Keratinocyte (primary cell): ENCODE measurements around the gene B4GALT2. TPM values are rescaled to one million over a fixed set of nuclear protein-coding genes. Genes with fewer than 3 reads are reported as not detected.

Experiments used
- DNase-seq: peaks from one replicate; pipeline ENCODE4 v3.0.0-alpha.2; 2011; ENCODE audit warnings: low read depth, missing footprints, low spot score
- FAIRE-seq: peaks from 2 replicates; lab custom pipeline; 2011; peaks lifted over from hg19 to GRCh38; lab: Jason Lieb, UNC
- H2AFZ ChIP-seq: 2 replicates; pipeline ENCODE4 v1.6.0; 2012; ENCODE audit warnings: low read length, control low read depth, inconsistent platforms; ENCODE audit not compliant: control insufficient read depth
- H3K27ac ChIP-seq: 2 replicates; pipeline ENCODE4 v1.5.1; 2011; ENCODE audit warnings: low read length; ENCODE audit not compliant: control insufficient read depth, insufficient read depth
- H3K27me3 ChIP-seq: 3 replicates; pipeline ENCODE4 v1.6.0; 2011; ENCODE audit warnings: low read length; ENCODE audit not compliant: control insufficient read depth, insufficient read depth; ENCODE audit errors: extremely low read depth
- H3K36me3 ChIP-seq, 2 experiments: 2 replicates in 1 of 2; 3 replicates in 1 of 2; pipeline ENCODE4 v1.5.1; 2011; ENCODE audit warnings: low read length in 2 of 2, mild to moderate bottlenecking in 1 of 2; ENCODE audit not compliant: control insufficient read depth in 2 of 2, insufficient read depth in 2 of 2; ENCODE audit errors: extremely low read depth in 1 of 2
- H3K4me1 ChIP-seq: 3 replicates; pipeline ENCODE4 v1.5.1; 2011; ENCODE audit warnings: low read length; ENCODE audit not compliant: control insufficient read depth, insufficient read depth; ENCODE audit errors: extremely low read depth
- H3K4me2 ChIP-seq: 3 replicates; pipeline ENCODE4 v1.6.0; 2011; ENCODE audit warnings: low read depth, low read length; ENCODE audit not compliant: control insufficient read depth, insufficient read depth; ENCODE audit errors: extremely low read depth
- H3K4me3 ChIP-seq, 3 experiments: fragments of 200-600 bp in 1 of 3; sonication (generic) in 1 of 3; 2 replicates in 2 of 3; 3 replicates in 1 of 3; pipeline ENCODE4 v1.5.1; 2011 to 2016; ENCODE audit warnings: low read length in 3 of 3, mild to moderate bottlenecking in 3 of 3, control low read depth in 2 of 3, inconsistent platforms in 1 of 3, low read depth in 1 of 3, mixed read lengths in 1 of 3, mixed run types in 1 of 3, moderate library complexity in 1 of 3; ENCODE audit not compliant: control insufficient read depth in 2 of 3, insufficient read depth in 2 of 3; ENCODE audit errors: extremely low read depth in 1 of 3
- H3K79me2 ChIP-seq: 2 replicates; pipeline ENCODE4 v1.6.0; 2012; ENCODE audit warnings: low read length; ENCODE audit not compliant: control insufficient read depth, insufficient read depth
- H3K9ac ChIP-seq: 3 replicates; pipeline ENCODE4 v1.6.0; 2011; ENCODE audit warnings: low read length; ENCODE audit not compliant: control insufficient read depth, insufficient read depth; ENCODE audit errors: extremely low read depth
- H3K9me1 ChIP-seq: 3 replicates; pipeline ENCODE4 v1.6.0; 2011; ENCODE audit warnings: low read length; ENCODE audit not compliant: control insufficient read depth, insufficient read depth; ENCODE audit errors: extremely low read depth
- H3K9me3 ChIP-seq: 2 replicates; pipeline ENCODE4 v1.5.1; 2012; ENCODE audit warnings: low read depth, low read length; ENCODE audit not compliant: control insufficient read depth
- H4K20me1 ChIP-seq: 3 replicates; pipeline ENCODE4 v1.6.0; 2011; ENCODE audit warnings: low read length; ENCODE audit not compliant: control insufficient read depth, insufficient read depth; ENCODE audit errors: extremely low read depth
- EZH2 ChIP-seq: IDR thresholded peaks from one replicate; pipeline ENCODE4 v1.6.1; 2012; ENCODE audit warnings: inconsistent platforms, mild to moderate bottlenecking, low read length, moderate library complexity
- dilution Hi-C: fragments of 300-500 bp; cut with MboI; formaldehyde crosslinking; loops from one replicate; pipeline ENCODE4 v1.7.0; 2020; ENCODE audit warnings: low sequenced_read_pairs; ENCODE audit not compliant: extremely low pct_ligation_motif_present
- polyA plus RNA-seq, 5 experiments: library from polyadenylated mRNA; depleted of rRNA in 3 of 5; stranded (reverse) in 3 of 5; stranded (forward) in 1 of 5; unstranded in 1 of 5; fragments of >200 nt; gene quantifications; 1 replicate in 1 of 5; 2 replicates in 3 of 5; 3 replicates in 1 of 5; pipeline versions ENCODE4 v1.2.1 to v1.2.3, GENCODE V29; 2011 to 2012; ENCODE audit warnings: missing spikeins in 2 of 5, low read depth in 1 of 5, low replicate concordance in 1 of 5
- TF ChIP-seq, protein P1 (sequence below), 3 experiments: IDR thresholded peaks in 1 of 3; conservative IDR thresholded peaks in 1 of 3; optimal IDR thresholded peaks in 1 of 3; 2 replicates in 2 of 3; 3 replicates in 1 of 3; pipeline versions ENCODE3 to v1.5.1; 2011; ENCODE audit warnings: low read length in 3 of 3, mild to moderate bottlenecking in 3 of 3, moderate library complexity in 2 of 3, control low read depth in 1 of 3, inconsistent platforms in 1 of 3; ENCODE audit not compliant: insufficient read depth in 2 of 3; ENCODE audit errors: extremely low read depth in 1 of 3

B4GALT2 gene
- polyA plus RNA-seq, 1 donor (not counting 4 experiments of a cell fraction or from before 2014, with no cell fraction given) = 39.6 TPM

DNA sequence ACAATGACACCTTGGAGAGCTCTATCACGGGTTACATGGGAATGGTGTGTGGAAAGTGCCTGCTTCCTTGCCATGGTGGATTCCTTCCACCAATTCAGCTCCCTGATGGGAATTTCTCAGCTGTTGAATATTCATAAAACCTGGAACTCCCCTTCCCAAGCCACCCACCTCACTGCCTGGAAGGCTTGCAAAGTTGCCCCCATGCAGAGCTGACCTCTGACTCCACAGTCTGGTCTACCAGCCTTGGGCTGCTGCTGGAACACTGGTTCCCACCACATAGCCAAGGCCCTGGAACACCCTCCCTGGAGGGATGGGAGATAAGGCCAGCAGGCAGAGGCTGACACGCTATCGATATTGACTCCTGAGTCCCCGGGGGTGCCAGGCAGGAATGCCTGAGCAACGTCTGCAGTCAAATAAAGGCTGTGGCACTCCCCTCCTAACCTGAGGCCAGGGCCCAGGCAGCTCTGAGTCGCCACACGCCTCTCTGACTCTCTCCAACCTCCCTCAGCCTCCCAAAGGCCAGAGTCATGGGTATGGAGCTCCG lies 21.2 kb downstream of the B4GALT2 start:
- Histone ChIP-seq H3K4me1 (no peaks in the 10 kb centered on the region), H3K9ac (no peak overlapping the region), H3K36me3 (peaks cover 2 to 3% of the 10 kb centered on the region in 2 experiments), H3K9me3 (no peaks in the 10 kb centered on the region), H3K79me2 (no peaks in the 10 kb centered on the region), H3K4me3 (no peak overlapping the region), H3K27me3 (no peaks in the 10 kb centered on the region), H3K9me1 (no peaks in the 10 kb centered on the region), H4K20me1 (no peaks in the 10 kb centered on the region), H3K27ac (no peak overlapping the region), H3K4me2 (no peak overlapping the region), H2AFZ (no peak overlapping the region)
- FAIRE-seq (no peak), DNase-seq (no peak)
- dilution Hi-C loops = no loop called here
- no peak for TF ChIP-seq EZH2
- TF ChIP-seq, protein P1, sequence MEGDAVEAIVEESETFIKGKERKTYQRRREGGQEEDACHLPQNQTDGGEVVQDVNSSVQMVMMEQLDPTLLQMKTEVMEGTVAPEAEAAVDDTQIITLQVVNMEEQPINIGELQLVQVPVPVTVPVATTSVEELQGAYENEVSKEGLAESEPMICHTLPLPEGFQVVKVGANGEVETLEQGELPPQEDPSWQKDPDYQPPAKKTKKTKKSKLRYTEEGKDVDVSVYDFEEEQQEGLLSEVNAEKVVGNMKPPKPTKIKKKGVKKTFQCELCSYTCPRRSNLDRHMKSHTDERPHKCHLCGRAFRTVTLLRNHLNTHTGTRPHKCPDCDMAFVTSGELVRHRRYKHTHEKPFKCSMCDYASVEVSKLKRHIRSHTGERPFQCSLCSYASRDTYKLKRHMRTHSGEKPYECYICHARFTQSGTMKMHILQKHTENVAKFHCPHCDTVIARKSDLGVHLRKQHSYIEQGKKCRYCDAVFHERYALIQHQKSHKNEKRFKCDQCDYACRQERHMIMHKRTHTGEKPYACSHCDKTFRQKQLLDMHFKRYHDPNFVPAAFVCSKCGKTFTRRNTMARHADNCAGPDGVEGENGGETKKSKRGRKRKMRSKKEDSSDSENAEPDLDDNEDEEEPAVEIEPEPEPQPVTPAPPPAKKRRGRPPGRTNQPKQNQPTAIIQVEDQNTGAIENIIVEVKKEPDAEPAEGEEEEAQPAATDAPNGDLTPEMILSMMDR (optimal IDR thresholded peaks at IDR 0.05 in 1 of 3, IDR thresholded peaks at IDR 0.05 in 1 of 3, conservative IDR thresholded peaks at IDR 0.05 in 1 of 3; ENCODE audit: extremely low read depth in 1 of 3, insufficient read depth in 2 of 3, low read length in 3 of 3) = no peak

DNA sequence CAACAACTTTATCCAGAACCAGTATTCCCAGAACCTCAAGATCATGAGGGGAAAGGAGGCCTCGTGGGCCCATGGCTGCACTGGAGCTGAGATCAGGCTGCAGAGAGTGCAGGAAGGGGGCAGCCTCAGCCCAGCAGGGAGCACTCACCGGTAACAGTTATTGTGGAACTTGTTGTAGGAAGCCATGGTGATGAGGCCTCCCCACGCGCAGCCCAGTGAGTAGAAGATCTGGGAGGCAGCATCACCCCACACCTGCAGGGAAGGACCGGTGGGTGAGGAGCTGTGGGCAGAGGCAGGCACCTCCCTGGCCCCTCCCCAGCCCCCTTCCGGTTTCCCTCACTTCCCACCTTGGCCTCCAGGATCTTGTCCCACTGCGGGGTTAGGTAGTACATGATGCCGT lies 23.2 kb downstream of the B4GALT2 start:
- Histone ChIP-seq H3K4me1 (no peaks in the 10 kb centered on the region), H3K4me3 (no peak overlapping the region), H3K9me3 (no peaks in the 10 kb centered on the region), H3K9me1 (no peaks in the 10 kb centered on the region), H3K27ac (no peak overlapping the region), H4K20me1 (no peaks in the 10 kb centered on the region), H3K4me2 (no peak overlapping the region), H3K27me3 (no peaks in the 10 kb centered on the region), H2AFZ (no peak overlapping the region), H3K36me3 (peaks cover 1 to 7% of the 10 kb centered on the region in 2 experiments), H3K9ac (no peak overlapping the region), H3K79me2 (no peaks in the 10 kb centered on the region)
- dilution Hi-C loops = no loop called here
- TF ChIP-seq, protein P1 (optimal IDR thresholded peaks at IDR 0.05 in 1 of 3, IDR thresholded peaks at IDR 0.05 in 1 of 3, conservative IDR thresholded peaks at IDR 0.05 in 1 of 3; ENCODE audit: extremely low read depth in 1 of 3, insufficient read depth in 2 of 3, low read length in 3 of 3) = no peak
- TF ChIP-seq EZH2 = no peak
- DNase-seq = no peak
- FAIRE-seq = no peak
